PC-3 (cell line): ENCODE data around the gene GCKR. TPM values are rescaled to one million over a fixed set of nuclear protein-coding genes. Genes with fewer than 3 reads are reported as not detected.

Experiments used
- ATAC-seq: fragments of 200-7000 bp; cut with Tn5 transposase; 2 replicates; pipeline ENCODE4 v1.9.1; 2020; ENCODE audit warnings: mild to moderate bottlenecking, moderate library complexity
- BruUV-seq: library from RNA; stranded (reverse); fragments of 400-500 nt; replicated peaks from 2 replicates; lab custom pipeline; 2021; lab: Mats Ljungman, UMichigan
- CTCF ChIA-PET: fragments of 300-600 bp; sonication (Branson Sonifier 250); formaldehyde crosslinking; loops from one replicate; lab custom pipeline; 2022; ENCODE audit warnings: antibody characterized with exemption; lab: Charles Lee
- POLR2A ChIA-PET: fragments of 300-600 bp; sonication (Branson Sonifier 250); formaldehyde crosslinking; loops from one replicate; lab custom pipeline; 2022; ENCODE audit warnings: antibody characterized with exemption; ENCODE audit not compliant: unreplicated experiment; lab: Charles Lee
- DNase-seq: peaks from one replicate; pipeline ENCODE4 v3.0.0-alpha.2; 2015
- H2AFZ ChIP-seq: fragments of 300-600 bp; sonication (generic); 2 replicates; pipeline ENCODE4 v1.6.0; 2016; ENCODE audit warnings: antibody characterized with exemption, low read length
- H3F3A ChIP-seq: fragments of 300-600 bp; sonication (generic); one replicate; pipeline ENCODE4 v1.6.0; 2017; ENCODE audit warnings: antibody characterized with exemption, low read length, control low read depth, mild to moderate bottlenecking; ENCODE audit not compliant: unreplicated experiment
- H3K27ac ChIP-seq: fragments of 300-600 bp; sonication (generic); 2 replicates; pipeline ENCODE4 v1.5.1; 2016; ENCODE audit warnings: mild to moderate bottlenecking, low read length
- H3K27me3 ChIP-seq: fragments of 300-600 bp; sonication (generic); 2 replicates; pipeline ENCODE4 v1.6.1; 2016; ENCODE audit warnings: low read length, mixed read lengths
- H3K36me3 ChIP-seq: fragments of 300-600 bp; sonication (generic); 2 replicates; pipeline ENCODE4 v1.6.1; 2016; ENCODE audit warnings: low read depth, mixed run types, low read length, mixed read lengths
- H3K4me1 ChIP-seq: fragments of 300-600 bp; sonication (generic); 2 replicates; pipeline ENCODE4 v1.5.1; 2016; ENCODE audit warnings: low read length; ENCODE audit not compliant: insufficient read depth
- H3K4me2 ChIP-seq: fragments of 300-600 bp; sonication (generic); 2 replicates; pipeline ENCODE4 v1.6.0; 2016; ENCODE audit warnings: low read length
- H3K4me3 ChIP-seq: fragments of 300-600 bp; sonication (generic); 2 replicates; pipeline ENCODE4 v1.5.1; 2016; ENCODE audit warnings: mild to moderate bottlenecking, low read length, mixed read lengths
- H3K79me2 ChIP-seq: fragments of 300-600 bp; sonication (generic); 2 replicates; pipeline ENCODE4 v1.6.1; 2017; ENCODE audit warnings: low read length, mixed read lengths
- H3K9ac ChIP-seq: fragments of 300-600 bp; sonication (generic); 2 replicates; pipeline ENCODE4 v1.6.0; 2016; ENCODE audit warnings: mild to moderate bottlenecking, low read length
- H3K9me2 ChIP-seq: fragments of 300-600 bp; sonication (generic); replicated peaks from 2 replicates; pipeline ENCODE4 v1.6.1; 2016; ENCODE audit warnings: mixed run types, low read length, mixed read lengths
- H3K9me3 ChIP-seq: fragments of 300-600 bp; sonication (generic); 2 replicates; pipeline ENCODE4 v1.6.1; 2016; ENCODE audit warnings: low read length, mixed read lengths
- H4K20me1 ChIP-seq: fragments of 300-600 bp; sonication (generic); 2 replicates; pipeline ENCODE4 v1.6.1; 2016; ENCODE audit warnings: low read length, mixed read lengths
- CTCF ChIP-seq: fragments of 300-600 bp; sonication (generic); conservative IDR thresholded peaks from 2 replicates; pipeline ENCODE4 v1.5.1; 2017; ENCODE audit warnings: antibody characterized with exemption, low read depth, mild to moderate bottlenecking, low read length
- EZH2 ChIP-seq: fragments of 300-600 bp; sonication (generic); IDR thresholded peaks from one replicate; pipeline ENCODE4 v1.6.1; 2017; ENCODE audit warnings: antibody characterized with exemption, mild to moderate bottlenecking, low read length; ENCODE audit not compliant: unreplicated experiment
- EZH2phosphoT487 ChIP-seq: fragments of 300-600 bp; sonication (generic); IDR thresholded peaks from 2 replicates; pipeline ENCODE4 v1.6.1; 2018; ENCODE audit warnings: mild to moderate bottlenecking, antibody characterized with exemption, low read length, borderline replicate concordance
- intact Hi-C: fragments of 100-400 bp; cut with micrococcal nuclease; formaldehyde crosslinking; loops from 2 replicates; pipeline ENCODE4 v1.9.0; 2023
- total RNA-seq: library from RNA; depleted of rRNA; stranded (reverse); fragments of >200 nt; gene quantifications from 2 replicates; pipeline ENCODE4 v1.2.3, GENCODE V29; 2014

GCKR gene
- total RNA-seq, 1 experiment from 2014 or later, result not detected

- intact Hi-C loops, result no loop called here
- ChIA-PET CTCF (no interaction called here), POLR2A (no interaction called here)
- no peaks in the 10 kb centered on the region for H3F3A ChIP-seq
- H3K9ac ChIP-seq, result no peak overlapping the region
- no TSS peak for BruUV-seq
- DNase-seq, result peak; percentile 54
- H2AFZ ChIP-seq, result no peak overlapping the region
- ATAC-seq, result peak; percentile 29; the same call in 1 of the 2 replicates
- H3K9me2 ChIP-seq, result no peaks in the 10 kb centered on the region
- no peak overlapping the region for H3K4me2 ChIP-seq
- H3K4me1 ChIP-seq, result peaks cover 13% of the 10 kb centered on the region
- H3K27ac ChIP-seq, result no peak overlapping the region
- H3K27me3 ChIP-seq, result no peaks in the 10 kb centered on the region
- no peaks in the 10 kb centered on the region for H3K36me3 ChIP-seq
- TF ChIP-seq EZH2phosphoT487, result no peak
- TF ChIP-seq EZH2, result no peak
- TF ChIP-seq CTCF, result no peak
- H3K79me2 ChIP-seq, result no peaks in the 10 kb centered on the region
- no peaks in the 10 kb centered on the region for H3K9me3 ChIP-seq
- H4K20me1 ChIP-seq, result no peaks in the 10 kb centered on the region
- no peak overlapping the region for H3K4me3 ChIP-seq
These were observed 48.9 kb downstream of the GCKR start for GRCh38 chr2:27545348-27546141.

GRCh38 chr2:27549303-27549702 is 52.7 kb downstream of the GCKR start:
- ChIA-PET POLR2A (no interaction called here), CTCF (no interaction called here)
- TF ChIP-seq EZH2phosphoT487 (no peak), EZH2 (no peak), CTCF (no peak)
- H3K4me3 ChIP-seq, result no peak overlapping the region
- no TSS peak for BruUV-seq
- no peak overlapping the region for H2AFZ ChIP-seq
- no peaks in the 10 kb centered on the region for H3K9me3 ChIP-seq
- no peaks in the 10 kb centered on the region for H3K27me3 ChIP-seq
- H3K9me2 ChIP-seq, result no peaks in the 10 kb centered on the region
- no peaks in the 10 kb centered on the region for H3K36me3 ChIP-seq
- no peak overlapping the region for H3K27ac ChIP-seq
- no peaks in the 10 kb centered on the region for H3K79me2 ChIP-seq
- intact Hi-C loops, result no loop called here
- peaks cover 23% of the 10 kb centered on the region for H3K4me1 ChIP-seq
- H4K20me1 ChIP-seq, result no peaks in the 10 kb centered on the region
- H3F3A ChIP-seq, result no peaks in the 10 kb centered on the region
- H3K4me2 ChIP-seq, result no peak overlapping the region
- ATAC-seq, result no peak
- no peak overlapping the region for H3K9ac ChIP-seq
- DNase-seq, result no peak

- ChIA-PET CTCF (no interaction called here), POLR2A (no interaction called here)
- no peak overlapping the region for H3K4me3 ChIP-seq
- no peak overlapping the region for H3K4me2 ChIP-seq
- H3K9me2 ChIP-seq, result no peaks in the 10 kb centered on the region
- no TSS peak for BruUV-seq
- no peaks in the 10 kb centered on the region for H3K9me3 ChIP-seq
- H3K36me3 ChIP-seq, result no peaks in the 10 kb centered on the region
- H4K20me1 ChIP-seq, result no peaks in the 10 kb centered on the region
- no peak overlapping the region for H2AFZ ChIP-seq
- intact Hi-C loops, result loop anchor here (2.0 kb wide), 1 partner anchor 77 kb away; the partner anchor contains the start of genes CCDC121 and GPN1
- no peak for DNase-seq
- H3K9ac ChIP-seq, result no peak overlapping the region
- H3F3A ChIP-seq, result no peaks in the 10 kb centered on the region
- ATAC-seq, result no peak
- H3K4me1 ChIP-seq, result peaks cover 23% of the 10 kb centered on the region
- no peaks in the 10 kb centered on the region for H3K79me2 ChIP-seq
- TF ChIP-seq EZH2phosphoT487 (no peak), EZH2 (no peak), CTCF (no peak)
- no peaks in the 10 kb centered on the region for H3K27me3 ChIP-seq
- H3K27ac ChIP-seq, result no peak overlapping the region
These were observed 54.9 kb downstream of the GCKR start for GRCh38 chr2:27551514-27551913.
